Activated T-cell treated with anti-CD3 and anti-CD28 coated beads, Interleukin-2, amount 50 U/mL, for 48 hours (primary cell): ENCODE measurements around the gene ZNF189.

Source experiments
- DNase-seq, 2 experiments: peaks; one replicate each; pipeline ENCODE4 v3.0.0-alpha.2; 2020

The ZNF189 gene

GRCh38 chr9:101398068-101398929 is at the start of gene ZNF189, which contains the start of gene MRPL50:
ZNF189 (plus strand) TSS chr9:101398851; CDS start chr9:101399157, 306 bp downstream.
MRPL50 (minus strand) TSS chr9:101398618; CDS start chr9:101398592, 26 bp downstream.
- DNase-seq, result peak; percentile 94 to 96

- no peak for DNase-seq
Measured at GRCh38 chr9:101350285-101350684, 48.4 kb upstream of the ZNF189 start.

- no peak for DNase-seq
Measured at GRCh38 chr9:101352892-101353463, 45.7 kb upstream of the ZNF189 start.

GRCh38 chr9:101353683-101354082 is 45.0 kb upstream of the ZNF189 start:
- no peak for DNase-seq

- DNase-seq, result no peak
Measured at GRCh38 chr9:101354143-101354764, 44.4 kb upstream of the ZNF189 start.

- DNase-seq, result no peak
Measured at GRCh38 chr9:101354765-101355708, 43.6 kb upstream of the ZNF189 start.

- no peak for DNase-seq
Measured at GRCh38 chr9:101356619-101357018, 42.0 kb upstream of the ZNF189 start.

- DNase-seq, result no peak
Measured at GRCh38 chr9:101359679-101360078, 39.0 kb upstream of the ZNF189 start.

- no peak for DNase-seq
Measured at GRCh38 chr9:101360647-101361046, 38.0 kb upstream of the ZNF189 start.

- no peak for DNase-seq
Measured at GRCh38 chr9:101362450-101362849, 36.2 kb upstream of the ZNF189 start.

GRCh38 chr9:101365181-101365580 is 33.5 kb upstream of the ZNF189 start:
- no peak for DNase-seq

GRCh38 chr9:101366038-101366756 is 32.5 kb upstream of the ZNF189 start:
- no peak for DNase-seq

- DNase-seq, result no peak
Measured at GRCh38 chr9:101367323-101367722, 31.3 kb upstream of the ZNF189 start.

GRCh38 chr9:101369286-101369685 is 29.4 kb upstream of the ZNF189 start:
- DNase-seq, result no peak

GRCh38 chr9:101369884-101370531 is 28.6 kb upstream of the ZNF189 start:
- no peak for DNase-seq

GRCh38 chr9:101371813-101372212 is 26.8 kb upstream of the ZNF189 start:
- no peak for DNase-seq

GRCh38 chr9:101372327-101373118 is 26.1 kb upstream of the ZNF189 start:
- DNase-seq, result no peak

- DNase-seq, result no peak
Measured at GRCh38 chr9:101375546-101375945, 23.1 kb upstream of the ZNF189 start.

GRCh38 chr9:101376111-101376848 is 22.4 kb upstream of the ZNF189 start:
- DNase-seq, result no peak

- DNase-seq, result no peak
Measured at GRCh38 chr9:101380295-101380694, 18.4 kb upstream of the ZNF189 start.
